NB4 (cell line): Measurements from ENCODE around the gene TRRAP.

Source experiments
- DNase-seq: peaks from one replicate; pipeline ENCODE4 v3.0.0; 2010; ENCODE audit warnings: low read depth
- H3K4me3 ChIP-seq: one replicate; pipeline ENCODE4 v1.5.1; 2011; ENCODE audit warnings: mild to moderate bottlenecking, low read depth, low read length, moderate library complexity
- MYC ChIP-seq: IDR thresholded peaks from 2 replicates; pipeline ENCODE4 v1.6.1; 2011; ENCODE audit warnings: low read depth, low read length
- POLR2A ChIP-seq: IDR thresholded peaks from 2 replicates; pipeline ENCODE4 v1.6.1; 2011; ENCODE audit warnings: mild to moderate bottlenecking; ENCODE audit not compliant: insufficient read length; ENCODE audit errors: extremely low read depth
- TF ChIP-seq, protein P1 (sequence below): IDR thresholded peaks from one replicate; pipeline ENCODE4 v1.5.1; 2012; ENCODE audit warnings: low read depth, low read length
- TF ChIP-seq, protein P2 (sequence below): IDR thresholded peaks from 2 replicates; pipeline ENCODE4 v1.6.1; 2011; ENCODE audit warnings: low read depth, low read length

TRRAP gene

GRCh38 chr7:98974906-98975816 lies 96.8 kb downstream of the TRRAP start:
- no peak overlapping the region for H3K4me3 ChIP-seq
- no peak for DNase-seq
- TF ChIP-seq MYC (no peak), POLR2A (no peak)
- TF ChIP-seq, protein P1, sequence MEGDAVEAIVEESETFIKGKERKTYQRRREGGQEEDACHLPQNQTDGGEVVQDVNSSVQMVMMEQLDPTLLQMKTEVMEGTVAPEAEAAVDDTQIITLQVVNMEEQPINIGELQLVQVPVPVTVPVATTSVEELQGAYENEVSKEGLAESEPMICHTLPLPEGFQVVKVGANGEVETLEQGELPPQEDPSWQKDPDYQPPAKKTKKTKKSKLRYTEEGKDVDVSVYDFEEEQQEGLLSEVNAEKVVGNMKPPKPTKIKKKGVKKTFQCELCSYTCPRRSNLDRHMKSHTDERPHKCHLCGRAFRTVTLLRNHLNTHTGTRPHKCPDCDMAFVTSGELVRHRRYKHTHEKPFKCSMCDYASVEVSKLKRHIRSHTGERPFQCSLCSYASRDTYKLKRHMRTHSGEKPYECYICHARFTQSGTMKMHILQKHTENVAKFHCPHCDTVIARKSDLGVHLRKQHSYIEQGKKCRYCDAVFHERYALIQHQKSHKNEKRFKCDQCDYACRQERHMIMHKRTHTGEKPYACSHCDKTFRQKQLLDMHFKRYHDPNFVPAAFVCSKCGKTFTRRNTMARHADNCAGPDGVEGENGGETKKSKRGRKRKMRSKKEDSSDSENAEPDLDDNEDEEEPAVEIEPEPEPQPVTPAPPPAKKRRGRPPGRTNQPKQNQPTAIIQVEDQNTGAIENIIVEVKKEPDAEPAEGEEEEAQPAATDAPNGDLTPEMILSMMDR = no peak
- TF ChIP-seq, protein P2, sequence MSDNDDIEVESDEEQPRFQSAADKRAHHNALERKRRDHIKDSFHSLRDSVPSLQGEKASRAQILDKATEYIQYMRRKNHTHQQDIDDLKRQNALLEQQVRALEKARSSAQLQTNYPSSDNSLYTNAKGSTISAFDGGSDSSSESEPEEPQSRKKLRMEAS = no peak

DNA sequence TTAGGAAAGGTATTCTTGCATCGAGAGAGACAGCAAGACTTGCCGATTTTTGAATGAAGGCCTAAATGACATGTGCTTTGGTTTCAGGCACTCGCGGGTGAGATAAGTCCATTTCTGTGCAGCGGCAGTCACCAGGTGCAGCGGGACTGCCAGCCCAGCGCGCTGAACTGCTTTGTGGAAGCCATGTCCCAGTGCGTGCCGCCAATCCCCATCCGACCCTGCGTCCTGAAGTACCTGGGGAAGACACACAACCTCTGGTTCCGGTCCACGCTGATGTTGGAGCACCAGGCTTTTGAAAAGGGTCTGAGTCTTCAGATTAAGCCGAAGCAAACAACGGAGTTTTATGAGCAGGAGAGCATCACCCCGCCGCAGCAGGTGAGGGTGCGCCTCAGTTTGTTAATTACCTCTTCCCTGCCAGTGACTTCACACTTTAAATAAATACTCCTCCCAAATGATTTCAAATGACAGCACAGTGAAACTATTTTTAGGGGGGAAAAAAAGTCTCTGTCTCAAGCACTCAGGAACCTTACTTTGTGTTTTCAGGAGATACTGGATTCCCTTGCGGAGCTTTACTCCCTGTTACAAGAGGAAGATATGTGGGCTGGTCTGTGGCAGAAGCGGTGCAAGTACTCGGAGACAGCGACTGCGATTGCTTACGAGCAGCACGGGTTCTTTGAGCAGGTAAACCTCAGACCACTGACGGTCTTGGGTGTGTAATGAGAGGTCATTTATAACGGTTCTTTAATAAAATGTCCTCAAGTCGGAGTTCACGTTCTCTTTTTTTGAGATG lies 98.3 kb downstream of the TRRAP start:
- no peak overlapping the region for H3K4me3 ChIP-seq
- DNase-seq = no peak
- TF ChIP-seq, protein P2 = no peak
- TF ChIP-seq MYC (no peak), POLR2A (no peak)
- TF ChIP-seq, protein P1 = no peak

GRCh38 chr7:98978672-98979071 lies 100.3 kb downstream of the TRRAP start:
- TF ChIP-seq, protein P1 = no peak
- TF ChIP-seq, protein P2 = no peak
- TF ChIP-seq POLR2A = no peak
- no peak for TF ChIP-seq MYC
- no peak overlapping the region for H3K4me3 ChIP-seq
- DNase-seq = no peak

- DNase-seq = no peak
- TF ChIP-seq POLR2A (no peak), MYC (no peak)
- TF ChIP-seq, protein P2 = no peak
- TF ChIP-seq, protein P1 = no peak
- no peak overlapping the region for H3K4me3 ChIP-seq
These were observed 103.4 kb downstream of the TRRAP start for GRCh38 chr7:98981701-98982100.

DNA sequence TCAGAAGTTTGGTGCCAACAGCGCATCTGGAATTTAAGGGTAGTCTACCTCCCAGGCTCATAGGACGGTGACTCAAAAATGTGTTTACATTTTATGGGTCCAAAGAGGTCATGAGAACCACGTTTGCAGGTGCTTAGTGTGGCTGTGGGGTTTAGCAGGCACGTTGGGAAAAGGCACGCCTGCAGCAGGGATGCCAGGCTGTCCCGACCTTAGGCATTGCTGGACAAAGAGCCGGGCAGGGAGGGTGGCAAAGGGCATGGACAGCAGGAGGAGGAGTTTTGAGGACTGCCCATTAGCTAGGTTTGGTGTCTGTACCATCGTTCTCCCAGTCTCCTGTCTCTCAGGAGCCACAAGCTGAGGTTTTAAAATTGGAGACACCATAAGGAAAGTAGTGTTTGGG lies 104.4 kb downstream of the TRRAP start:
- no peak for DNase-seq
- TF ChIP-seq, protein P2 = no peak
- no peak for TF ChIP-seq MYC
- TF ChIP-seq, protein P1 = no peak
- TF ChIP-seq POLR2A = no peak

More for the DNA sequence above, 104.4 kb downstream of the TRRAP start:
- H3K4me3 ChIP-seq = no peak overlapping the region
